HEK293 (cell line): ENCODE data around the gene ULBP3.
A peak's percentile ranks its signal among the peaks of the same experiment; 100 is the strongest.

Source experiments
- GLIS1 ChIP-seq: fragments of 450-650 bp; formaldehyde crosslinking; IDR thresholded peaks from 2 replicates; pipeline ENCODE4 v1.5.1; 2016; ENCODE audit warnings: missing biosample characterization, missing genetic modification characterization
- IKZF3 ChIP-seq: fragments of 450-650 bp; IDR thresholded peaks from 2 replicates; pipeline ENCODE4 v1.5.0; 2018; ENCODE audit warnings: missing biosample characterization, mild to moderate bottlenecking, missing genetic modification characterization, moderate library complexity
- KLF10 ChIP-seq: fragments of 450-650 bp; IDR thresholded peaks from 2 replicates; pipeline ENCODE4 v1.5.1; 2018; ENCODE audit warnings: missing biosample characterization, mild to moderate bottlenecking, missing genetic modification characterization
- KLF7 ChIP-seq: fragments of 450-650 bp; formaldehyde crosslinking; IDR thresholded peaks from 2 replicates; pipeline ENCODE4 v1.5.1; 2016; ENCODE audit warnings: missing biosample characterization, missing genetic modification characterization, borderline replicate concordance
- KLF8 ChIP-seq: fragments of 450-650 bp; formaldehyde crosslinking; IDR thresholded peaks from 2 replicates; pipeline ENCODE4 v1.5.1; 2016; ENCODE audit warnings: missing biosample characterization, missing genetic modification characterization
- OVOL3 ChIP-seq: fragments of 450-650 bp; formaldehyde crosslinking; IDR thresholded peaks from 2 replicates; pipeline ENCODE4 v1.5.1; 2016; ENCODE audit warnings: missing biosample characterization, missing genetic modification characterization
- SP2 ChIP-seq: fragments of 450-650 bp; formaldehyde crosslinking; IDR thresholded peaks from 2 replicates; pipeline ENCODE4 v1.5.1; 2016; ENCODE audit warnings: missing biosample characterization, missing genetic modification characterization
- TCF7L2 ChIP-seq: IDR thresholded peaks from 2 replicates; pipeline ENCODE4 v1.6.1; 2011; ENCODE audit warnings: low read depth, mild to moderate bottlenecking, inconsistent platforms, low read length, moderate library complexity, borderline replicate concordance
- ZEB2 ChIP-seq: fragments of 450-650 bp; formaldehyde crosslinking; IDR thresholded peaks from 2 replicates; pipeline ENCODE4 v1.5.1; 2016; ENCODE audit warnings: missing biosample characterization, missing genetic modification characterization
- ZIC2 ChIP-seq: fragments of 450-650 bp; formaldehyde crosslinking; IDR thresholded peaks from 2 replicates; pipeline ENCODE4 v1.5.1; 2016; ENCODE audit warnings: missing biosample characterization, missing genetic modification characterization
- ZNF146 ChIP-seq: fragments of 450-650 bp; formaldehyde crosslinking; IDR thresholded peaks from 2 replicates; pipeline ENCODE4 v1.5.1; 2016; ENCODE audit warnings: missing biosample characterization, missing genetic modification characterization
- ZNF174 ChIP-seq: fragments of 450-650 bp; formaldehyde crosslinking; IDR thresholded peaks from 2 replicates; pipeline ENCODE4 v1.5.0; 2017; ENCODE audit warnings: missing biosample characterization, mild to moderate bottlenecking, missing genetic modification characterization
- ZNF2 ChIP-seq: fragments of 450-650 bp; formaldehyde crosslinking; IDR thresholded peaks from 2 replicates; pipeline ENCODE4 v1.5.1; 2016; ENCODE audit warnings: missing biosample characterization, missing genetic modification characterization
- ZNF214 ChIP-seq: fragments of 450-650 bp; formaldehyde crosslinking; IDR thresholded peaks from 2 replicates; pipeline ENCODE4 v1.5.1; 2017; ENCODE audit warnings: missing biosample characterization, mild to moderate bottlenecking, missing genetic modification characterization, borderline replicate concordance
- ZNF274 ChIP-seq, 2 experiments: fragments of 200-500 bp in 1 of 2; fragments of 450-650 bp in 1 of 2; sonication (Bioruptor generic) in 1 of 2; formaldehyde crosslinking in 1 of 2; IDR thresholded peaks; 2 replicates each; pipeline versions ENCODE4 v1.5.1 to v1.6.1; 2014 to 2016; ENCODE audit warnings: borderline replicate concordance in 1 of 2, inconsistent platforms in 1 of 2, low read length in 1 of 2, missing biosample characterization in 1 of 2, missing genetic modification characterization in 1 of 2
- ZNF404 ChIP-seq: fragments of 450-650 bp; formaldehyde crosslinking; IDR thresholded peaks from 2 replicates; pipeline ENCODE4 v1.5.1; 2017; ENCODE audit warnings: missing biosample characterization, missing genetic modification characterization
- ZNF416 ChIP-seq: fragments of 450-650 bp; formaldehyde crosslinking; IDR thresholded peaks from 2 replicates; pipeline ENCODE4 v1.5.1; 2016; ENCODE audit warnings: missing biosample characterization, missing genetic modification characterization
- ZNF426 ChIP-seq: fragments of 450-650 bp; formaldehyde crosslinking; IDR thresholded peaks from 2 replicates; pipeline ENCODE4 v1.5.1; 2017; ENCODE audit warnings: missing biosample characterization, missing genetic modification characterization, mild to moderate bottlenecking, inconsistent platforms, moderate library complexity
- ZNF510 ChIP-seq: fragments of 450-650 bp; formaldehyde crosslinking; IDR thresholded peaks from 2 replicates; pipeline ENCODE4 v1.5.1; 2018; ENCODE audit warnings: mild to moderate bottlenecking, missing genetic modification characterization, missing biosample characterization; ENCODE audit not compliant: insufficient replicate concordance
- ZNF548 ChIP-seq: fragments of 450-650 bp; formaldehyde crosslinking; IDR thresholded peaks from 2 replicates; pipeline ENCODE4 v1.5.1; 2016; ENCODE audit warnings: missing biosample characterization, missing genetic modification characterization
- ZNF555 ChIP-seq: fragments of 450-650 bp; formaldehyde crosslinking; conservative IDR thresholded peaks from 2 replicates; pipeline ENCODE4 v1.5.1; 2017; ENCODE audit warnings: missing biosample characterization, mild to moderate bottlenecking, missing genetic modification characterization, inconsistent platforms
- ZNF558 ChIP-seq: fragments of 450-650 bp; formaldehyde crosslinking; IDR thresholded peaks from 2 replicates; pipeline ENCODE4 v1.5.1; 2016; ENCODE audit warnings: missing biosample characterization, missing genetic modification characterization
- ZNF623 ChIP-seq: fragments of 450-650 bp; formaldehyde crosslinking; IDR thresholded peaks from 2 replicates; pipeline ENCODE4 v1.5.1; 2016; ENCODE audit warnings: missing biosample characterization, missing genetic modification characterization
- ZNF624 ChIP-seq: fragments of 450-650 bp; formaldehyde crosslinking; IDR thresholded peaks from 2 replicates; pipeline ENCODE4 v1.5.1; 2017; ENCODE audit warnings: missing biosample characterization, missing genetic modification characterization
- ZNF626 ChIP-seq: fragments of 450-650 bp; sonication (Bioruptor Pico); formaldehyde crosslinking; IDR thresholded peaks from 2 replicates; pipeline ENCODE4 v1.5.1; 2018; ENCODE audit warnings: missing biosample characterization, missing genetic modification characterization, inconsistent platforms
- ZNF629 ChIP-seq: fragments of 450-650 bp; formaldehyde crosslinking; IDR thresholded peaks from 2 replicates; pipeline ENCODE4 v1.5.1; 2017; ENCODE audit warnings: missing biosample characterization, missing genetic modification characterization
- ZNF654 ChIP-seq: fragments of 450-650 bp; formaldehyde crosslinking; IDR thresholded peaks from 2 replicates; pipeline ENCODE4 v1.5.1; 2016; ENCODE audit warnings: low read depth, missing biosample characterization, missing genetic modification characterization
- ZNF664 ChIP-seq: fragments of 450-650 bp; formaldehyde crosslinking; IDR thresholded peaks from 2 replicates; pipeline ENCODE4 v1.5.1; 2016; ENCODE audit warnings: missing biosample characterization, missing genetic modification characterization
- ZNF701 ChIP-seq: fragments of 450-650 bp; formaldehyde crosslinking; IDR thresholded peaks from 2 replicates; pipeline ENCODE4 v1.5.1; 2016; ENCODE audit warnings: missing biosample characterization, missing genetic modification characterization
- ZNF707 ChIP-seq: fragments of 450-650 bp; formaldehyde crosslinking; IDR thresholded peaks from 2 replicates; pipeline ENCODE4 v1.5.1; 2016; ENCODE audit warnings: missing biosample characterization, missing genetic modification characterization
- ZNF76 ChIP-seq: fragments of 450-650 bp; formaldehyde crosslinking; IDR thresholded peaks from 2 replicates; pipeline ENCODE4; 2016; ENCODE audit warnings: low read depth, missing biosample characterization, missing genetic modification characterization, borderline replicate concordance
- ZNF785 ChIP-seq: fragments of 450-650 bp; formaldehyde crosslinking; IDR thresholded peaks from 2 replicates; pipeline ENCODE4 v1.5.1; 2016; ENCODE audit warnings: missing biosample characterization, missing genetic modification characterization
- TF ChIP-seq, protein P1 (sequence below): fragments of 450-650 bp; formaldehyde crosslinking; IDR thresholded peaks from 2 replicates; pipeline ENCODE4 v1.5.1; 2016; ENCODE audit warnings: missing biosample characterization, missing genetic modification characterization
- TF ChIP-seq, protein P2 (sequence below): fragments of 450-650 bp; formaldehyde crosslinking; conservative IDR thresholded peaks from 2 replicates; pipeline ENCODE4 v1.5.1; 2016; ENCODE audit warnings: low read depth, missing biosample characterization, missing genetic modification characterization
- TF ChIP-seq, protein P3 (sequence below): fragments of 450-650 bp; formaldehyde crosslinking; IDR thresholded peaks from 2 replicates; pipeline ENCODE4 v1.5.1; 2016; ENCODE audit warnings: missing biosample characterization, missing genetic modification characterization

ULBP3 gene

DNA sequence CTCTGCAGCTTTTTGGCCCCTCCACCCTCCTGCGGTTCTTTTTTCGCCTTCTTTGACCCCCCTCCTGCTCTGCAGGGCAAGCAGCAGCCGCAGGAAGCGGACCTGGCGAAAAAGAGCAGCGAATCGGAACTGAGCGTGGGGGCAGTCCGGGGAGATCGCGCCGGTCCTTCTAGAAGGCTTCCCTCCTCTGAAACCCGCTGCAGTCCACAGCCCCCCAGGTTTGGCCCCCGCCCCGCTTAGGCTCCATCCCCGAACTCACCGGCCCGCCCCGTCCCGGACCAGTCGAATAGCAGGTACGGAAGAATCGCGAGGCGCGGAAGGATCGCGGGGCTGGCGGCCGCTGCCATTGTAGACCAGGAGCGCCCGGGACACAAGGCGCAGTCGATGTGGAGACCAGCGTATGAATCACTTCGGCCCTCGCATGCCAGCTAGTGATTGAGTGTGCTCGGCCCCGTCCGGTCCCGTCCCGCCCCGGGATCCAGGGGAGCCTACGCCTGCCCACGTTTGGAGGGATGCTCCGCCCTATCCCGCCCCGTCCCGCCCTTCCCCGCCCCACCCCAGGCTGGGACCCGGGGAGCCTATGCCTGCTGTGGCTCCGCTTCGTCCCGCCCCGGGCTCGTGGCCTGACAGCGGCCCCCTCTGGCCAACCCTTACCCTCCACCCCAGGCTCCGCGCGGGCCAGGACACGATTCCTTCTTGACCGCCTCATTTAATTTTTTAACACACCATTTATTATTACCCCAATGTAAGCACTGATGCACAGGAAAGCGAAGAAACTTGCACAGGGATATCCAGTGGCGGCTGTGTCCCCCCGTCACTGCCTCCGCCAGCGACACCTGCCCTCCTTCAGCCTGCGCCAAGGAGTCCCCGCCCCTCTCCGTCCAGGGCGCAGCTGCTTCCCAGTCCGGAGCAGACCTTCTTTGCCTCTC is at the start of gene ULBP3 (continued):
- TF ChIP-seq, protein P1, sequence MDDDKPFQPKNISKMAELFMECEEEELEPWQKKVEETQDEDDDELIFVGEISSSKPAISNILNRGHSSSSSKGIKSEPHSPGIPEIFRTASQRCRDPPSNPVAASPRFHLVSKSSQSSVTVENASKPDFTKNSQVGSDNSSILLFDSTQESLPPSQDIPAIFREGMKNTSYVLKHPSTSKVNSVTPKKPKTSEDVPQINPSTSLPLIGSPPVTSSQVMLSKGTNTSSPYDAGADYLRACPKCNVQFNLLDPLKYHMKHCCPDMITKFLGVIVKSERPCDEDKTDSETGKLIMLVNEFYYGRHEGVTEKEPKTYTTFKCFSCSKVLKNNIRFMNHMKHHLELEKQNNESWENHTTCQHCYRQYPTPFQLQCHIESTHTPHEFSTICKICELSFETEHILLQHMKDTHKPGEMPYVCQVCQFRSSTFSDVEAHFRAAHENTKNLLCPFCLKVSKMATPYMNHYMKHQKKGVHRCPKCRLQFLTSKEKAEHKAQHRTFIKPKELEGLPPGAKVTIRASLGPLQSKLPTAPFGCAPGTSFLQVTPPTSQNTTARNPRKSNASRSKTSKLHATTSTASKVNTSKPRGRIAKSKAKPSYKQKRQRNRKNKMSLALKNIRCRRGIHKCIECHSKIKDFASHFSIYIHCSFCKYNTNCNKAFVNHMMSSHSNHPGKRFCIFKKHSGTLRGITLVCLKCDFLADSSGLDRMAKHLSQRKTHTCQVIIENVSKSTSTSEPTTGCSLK (tag by site-specific recombination): no peak
- TF ChIP-seq, protein P2, sequence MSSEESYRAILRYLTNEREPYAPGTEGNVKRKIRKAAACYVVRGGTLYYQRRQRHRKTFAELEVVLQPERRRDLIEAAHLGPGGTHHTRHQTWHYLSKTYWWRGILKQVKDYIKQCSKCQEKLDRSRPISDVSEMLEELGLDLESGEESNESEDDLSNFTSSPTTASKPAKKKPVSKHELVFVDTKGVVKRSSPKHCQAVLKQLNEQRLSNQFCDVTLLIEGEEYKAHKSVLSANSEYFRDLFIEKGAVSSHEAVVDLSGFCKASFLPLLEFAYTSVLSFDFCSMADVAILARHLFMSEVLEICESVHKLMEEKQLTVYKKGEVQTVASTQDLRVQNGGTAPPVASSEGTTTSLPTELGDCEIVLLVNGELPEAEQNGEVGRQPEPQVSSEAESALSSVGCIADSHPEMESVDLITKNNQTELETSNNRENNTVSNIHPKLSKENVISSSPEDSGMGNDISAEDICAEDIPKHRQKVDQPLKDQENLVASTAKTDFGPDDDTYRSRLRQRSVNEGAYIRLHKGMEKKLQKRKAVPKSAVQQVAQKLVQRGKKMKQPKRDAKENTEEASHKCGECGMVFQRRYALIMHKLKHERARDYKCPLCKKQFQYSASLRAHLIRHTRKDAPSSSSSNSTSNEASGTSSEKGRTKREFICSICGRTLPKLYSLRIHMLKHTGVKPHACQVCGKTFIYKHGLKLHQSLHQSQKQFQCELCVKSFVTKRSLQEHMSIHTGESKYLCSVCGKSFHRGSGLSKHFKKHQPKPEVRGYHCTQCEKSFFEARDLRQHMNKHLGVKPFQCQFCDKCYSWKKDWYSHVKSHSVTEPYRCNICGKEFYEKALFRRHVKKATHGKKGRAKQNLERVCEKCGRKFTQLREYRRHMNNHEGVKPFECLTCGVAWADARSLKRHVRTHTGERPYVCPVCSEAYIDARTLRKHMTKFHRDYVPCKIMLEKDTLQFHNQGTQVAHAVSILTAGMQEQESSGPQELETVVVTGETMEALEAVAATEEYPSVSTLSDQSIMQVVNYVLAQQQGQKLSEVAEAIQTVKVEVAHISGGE (tag by site-specific recombination): peak; percentile 56
- no peak for TF ChIP-seq ZNF146 (tag by site-specific recombination)
- TF ChIP-seq ZNF555: no peak
- peak; percentile 87 for TF ChIP-seq IKZF3 (tag by site-specific recombination)
- TF ChIP-seq ZNF214 (tag by site-specific recombination): no peak
- TF ChIP-seq KLF8: peak; percentile 95
- TF ChIP-seq ZNF274 (IDR thresholded peaks at IDR 0.05; ENCODE audit: low read length): no peak
- no peak for TF ChIP-seq ZNF274 (tag by site-specific recombination; IDR thresholded peaks at IDR 0.05; ENCODE audit: borderline replicate concordance)
- TF ChIP-seq ZNF623: no peak
- TF ChIP-seq ZNF664 (tag by site-specific recombination): no peak
- TF ChIP-seq ZNF76 (tag by site-specific recombination): peak; percentile 60; the same call in 1 of the 2 replicates
- TF ChIP-seq ZNF426 (tag by site-specific recombination): no peak
- TF ChIP-seq ZNF174 (tag by site-specific recombination): no peak
- TF ChIP-seq ZNF558 (tag by site-specific recombination): no peak
- no peak for TF ChIP-seq ZNF785 (tag by site-specific recombination)
- TF ChIP-seq GLIS1: no peak; the same call in none of the 2 replicates
- peak; percentile 86 for TF ChIP-seq ZIC2 (tag by site-specific recombination)
- TF ChIP-seq ZNF2 (tag by site-specific recombination): peak; percentile 49; the same call in 1 of the 2 replicates
- TF ChIP-seq KLF7: peak; percentile 67; the same call in 1 of the 2 replicates
- peak; percentile 66 for TF ChIP-seq ZNF629 (tag by site-specific recombination)
- no peak; the same call in 1 of the 2 replicates for TF ChIP-seq KLF10
- peak; percentile 26; the same call in 1 of the 2 replicates for TF ChIP-seq ZNF654 (tag by site-specific recombination)
- no peak for TF ChIP-seq TCF7L2
- peak; percentile 80 for TF ChIP-seq ZEB2
- TF ChIP-seq ZNF624 (tag by site-specific recombination): no peak
- TF ChIP-seq, protein P3, sequence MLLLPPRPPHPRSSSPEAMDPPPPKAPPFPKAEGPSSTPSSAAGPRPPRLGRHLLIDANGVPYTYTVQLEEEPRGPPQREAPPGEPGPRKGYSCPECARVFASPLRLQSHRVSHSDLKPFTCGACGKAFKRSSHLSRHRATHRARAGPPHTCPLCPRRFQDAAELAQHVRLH: no peak
- TF ChIP-seq OVOL3 (tag by site-specific recombination): no peak
- TF ChIP-seq SP2 (tag by site-specific recombination): peak; percentile 98
- no peak for TF ChIP-seq ZNF548 (tag by site-specific recombination)
- no peak for TF ChIP-seq ZNF416 (tag by site-specific recombination)
- TF ChIP-seq ZNF626 (tag by site-specific recombination): no peak
- TF ChIP-seq ZNF701 (tag by site-specific recombination): no peak
- no peak for TF ChIP-seq ZNF707
- TF ChIP-seq ZNF510 (tag by site-specific recombination): no peak
- TF ChIP-seq ZNF404: no peak
